Loucy (cell line): Measurements from ENCODE around the gene PLD5.

ENCODE experiments used
- CTCF ChIP-seq: fragments of 200-600 bp; sonication (generic); conservative IDR thresholded peaks from 2 replicates; pipeline ENCODE4 v1.5.1; 2014; ENCODE audit warnings: mild to moderate bottlenecking, antibody characterized with exemption, low read length
- EZH2phosphoT487 ChIP-seq: fragments of 200-600 bp; IDR thresholded peaks from 2 replicates; pipeline ENCODE4 v1.6.1; 2018; ENCODE audit warnings: antibody characterized with exemption, mild to moderate bottlenecking, moderate library complexity, borderline replicate concordance

GRCh38 chr1:242043165-242043564 lies 481.3 kb downstream of the PLD5 start:
- TF ChIP-seq CTCF (no peak), EZH2phosphoT487 (no peak)
